Measurements from ENCODE around the gene ESPN.
A peak's percentile ranks its signal among the peaks of the same experiment; 100 is the strongest.
"Not testable (repeated sequence)": the region's sequence is repeated elsewhere in the genome, so short reads cannot be mapped to it uniquely, and the experiment has no call there.

ESPN gene

GRCh38 chr1:6434186-6434585 is 9.6 kb downstream of the ESPN start:
- Histone ChIP-seq H3K9me3 (ENCODE audit: control insufficient read depth, insufficient read depth, low read length) (no peaks in the 10 kb centered on the region), H3K36me3 (ENCODE audit: control insufficient read depth, insufficient read depth, low read length) (no peaks in the 10 kb centered on the region), H3K4me3 (ENCODE audit: low read depth, low read length) (no peak overlapping the region), H3K9ac (ENCODE audit: low read depth, low read length) (no peak overlapping the region), H3K4me1 (ENCODE audit: control insufficient read depth, insufficient read depth, low read length) (no peaks in the 10 kb centered on the region), H3K27me3 (ENCODE audit: control insufficient read depth, insufficient read depth, low read length) (peaks cover 3% of the 10 kb centered on the region)

GRCh38 chr1:6435129-6435528 is 10.6 kb downstream of the ESPN start:
- Histone ChIP-seq H3K27me3 (ENCODE audit: control insufficient read depth, insufficient read depth, low read length) (peaks cover 8% of the 10 kb centered on the region), H3K36me3 (ENCODE audit: control insufficient read depth, insufficient read depth, low read length) (no peaks in the 10 kb centered on the region), H3K4me1 (ENCODE audit: control insufficient read depth, insufficient read depth, low read length) (no peaks in the 10 kb centered on the region), H3K9me3 (ENCODE audit: control insufficient read depth, insufficient read depth, low read length) (no peaks in the 10 kb centered on the region), H3K9ac (ENCODE audit: low read depth, low read length) (no peak overlapping the region), H3K4me3 (ENCODE audit: low read depth, low read length) (no peak overlapping the region)

GRCh38 chr1:6435547-6435946 is 11.0 kb downstream of the ESPN start:
- Histone ChIP-seq H3K9me3 (ENCODE audit: control insufficient read depth, insufficient read depth, low read length) (no peaks in the 10 kb centered on the region), H3K36me3 (ENCODE audit: control insufficient read depth, insufficient read depth, low read length) (no peaks in the 10 kb centered on the region), H3K9ac (ENCODE audit: low read depth, low read length) (no peak overlapping the region), H3K4me3 (ENCODE audit: low read depth, low read length) (no peak overlapping the region), H3K27me3 (ENCODE audit: control insufficient read depth, insufficient read depth, low read length) (peaks cover 8% of the 10 kb centered on the region), H3K4me1 (ENCODE audit: control insufficient read depth, insufficient read depth, low read length) (no peaks in the 10 kb centered on the region)

- H3K9ac ChIP-seq (ENCODE audit: low read depth, low read length); H3K36me3 ChIP-seq (ENCODE audit: control insufficient read depth, insufficient read depth, low read length); H3K4me1 ChIP-seq (ENCODE audit: control insufficient read depth, insufficient read depth, low read length); H3K4me3 ChIP-seq (ENCODE audit: low read depth, low read length); H3K9me3 ChIP-seq (ENCODE audit: control insufficient read depth, insufficient read depth, low read length): not testable (repeated sequence)
- H3K27me3 ChIP-seq (ENCODE audit: control insufficient read depth, insufficient read depth, low read length), result peaks cover 12% of the 10 kb centered on the region
Observed at GRCh38 chr1:6436277-6436676, 11.7 kb downstream of the ESPN start.

- H3K27me3 ChIP-seq (ENCODE audit: control insufficient read depth, insufficient read depth, low read length), result peaks cover 16% of the 10 kb centered on the region
- not testable (repeated sequence) for H3K9ac ChIP-seq (ENCODE audit: low read depth, low read length); H3K9me3 ChIP-seq (ENCODE audit: control insufficient read depth, insufficient read depth, low read length); H3K36me3 ChIP-seq (ENCODE audit: control insufficient read depth, insufficient read depth, low read length); H3K4me1 ChIP-seq (ENCODE audit: control insufficient read depth, insufficient read depth, low read length); H3K4me3 ChIP-seq (ENCODE audit: low read depth, low read length)
Observed at GRCh38 chr1:6437012-6437700, 12.6 kb downstream of the ESPN start.

GRCh38 chr1:6438047-6438525 is 13.5 kb downstream of the ESPN start:
- Histone ChIP-seq H3K4me3 (ENCODE audit: low read depth, low read length) (no peak overlapping the region), H3K4me1 (ENCODE audit: control insufficient read depth, insufficient read depth, low read length) (no peaks in the 10 kb centered on the region), H3K36me3 (ENCODE audit: control insufficient read depth, insufficient read depth, low read length) (no peaks in the 10 kb centered on the region), H3K27me3 (ENCODE audit: control insufficient read depth, insufficient read depth, low read length) (peaks cover 16% of the 10 kb centered on the region), H3K9ac (ENCODE audit: low read depth, low read length) (no peak overlapping the region), H3K9me3 (ENCODE audit: control insufficient read depth, insufficient read depth, low read length) (no peaks in the 10 kb centered on the region)

GRCh38 chr1:6440198-6441126 is 15.9 kb downstream of the ESPN start:
- H3K4me3 ChIP-seq (ENCODE audit: low read depth, low read length), result peak overlapping the region; percentile 43
- H3K36me3 ChIP-seq (ENCODE audit: control insufficient read depth, insufficient read depth, low read length), result no peaks in the 10 kb centered on the region
- H3K9me3 ChIP-seq (ENCODE audit: control insufficient read depth, insufficient read depth, low read length), result no peaks in the 10 kb centered on the region
- H3K4me1 ChIP-seq (ENCODE audit: control insufficient read depth, insufficient read depth, low read length), result no peaks in the 10 kb centered on the region
- H3K9ac ChIP-seq (ENCODE audit: low read depth, low read length), result no peak overlapping the region
- peaks cover 16% of the 10 kb centered on the region for H3K27me3 ChIP-seq (ENCODE audit: control insufficient read depth, insufficient read depth, low read length)

GRCh38 chr1:6441586-6441985 is 17.0 kb downstream of the ESPN start:
- Histone ChIP-seq H3K9ac (ENCODE audit: low read depth, low read length) (no peak overlapping the region), H3K4me1 (ENCODE audit: control insufficient read depth, insufficient read depth, low read length) (no peaks in the 10 kb centered on the region), H3K36me3 (ENCODE audit: control insufficient read depth, insufficient read depth, low read length) (no peaks in the 10 kb centered on the region), H3K27me3 (ENCODE audit: control insufficient read depth, insufficient read depth, low read length) (peaks cover 16% of the 10 kb centered on the region), H3K9me3 (ENCODE audit: control insufficient read depth, insufficient read depth, low read length) (no peaks in the 10 kb centered on the region), H3K4me3 (ENCODE audit: low read depth, low read length) (no peak overlapping the region)

GRCh38 chr1:6443339-6444115 is 19.0 kb downstream of the ESPN start:
- no peaks in the 10 kb centered on the region for H3K36me3 ChIP-seq (ENCODE audit: control insufficient read depth, insufficient read depth, low read length)
- no peaks in the 10 kb centered on the region for H3K4me1 ChIP-seq (ENCODE audit: control insufficient read depth, insufficient read depth, low read length)
- H3K27me3 ChIP-seq (ENCODE audit: control insufficient read depth, insufficient read depth, low read length), result peaks cover 16% of the 10 kb centered on the region
- H3K9ac ChIP-seq (ENCODE audit: low read depth, low read length), result no peak overlapping the region
- H3K4me3 ChIP-seq (ENCODE audit: low read depth, low read length), result no peak overlapping the region
- no peaks in the 10 kb centered on the region for H3K9me3 ChIP-seq (ENCODE audit: control insufficient read depth, insufficient read depth, low read length)

- Histone ChIP-seq H3K9me3 (ENCODE audit: control insufficient read depth, insufficient read depth, low read length) (no peaks in the 10 kb centered on the region), H3K4me3 (ENCODE audit: low read depth, low read length) (no peak overlapping the region), H3K4me1 (ENCODE audit: control insufficient read depth, insufficient read depth, low read length) (no peaks in the 10 kb centered on the region), H3K27me3 (ENCODE audit: control insufficient read depth, insufficient read depth, low read length) (peaks cover 13% of the 10 kb centered on the region), H3K9ac (ENCODE audit: low read depth, low read length) (peak overlapping the region; percentile 60), H3K36me3 (ENCODE audit: control insufficient read depth, insufficient read depth, low read length) (no peaks in the 10 kb centered on the region)
Observed at GRCh38 chr1:6444377-6444776, 19.8 kb downstream of the ESPN start.

- H3K9me3 ChIP-seq (ENCODE audit: control insufficient read depth, insufficient read depth, low read length), result no peaks in the 10 kb centered on the region
- no peaks in the 10 kb centered on the region for H3K4me1 ChIP-seq (ENCODE audit: control insufficient read depth, insufficient read depth, low read length)
- no peak overlapping the region for H3K4me3 ChIP-seq (ENCODE audit: low read depth, low read length)
- H3K27me3 ChIP-seq (ENCODE audit: control insufficient read depth, insufficient read depth, low read length), result peaks cover 11% of the 10 kb centered on the region
- H3K9ac ChIP-seq (ENCODE audit: low read depth, low read length), result no peak overlapping the region
- H3K36me3 ChIP-seq (ENCODE audit: control insufficient read depth, insufficient read depth, low read length), result no peaks in the 10 kb centered on the region
Observed at GRCh38 chr1:6445062-6445763, 20.6 kb downstream of the ESPN start.
